H9 (cell line): Measurements from ENCODE around the gene NPHS1. TPM values are rescaled to one million over a fixed set of nuclear protein-coding genes. Genes with fewer than 3 reads are reported as not detected.
A peak's percentile ranks its signal among the peaks of the same experiment; 100 is the strongest.

Experiments
- DNase-seq: peaks from one replicate; pipeline ENCODE4 v3.0.0-alpha.2; 2017
- H2AFZ ChIP-seq: one replicate; pipeline ENCODE4 v1.6.1; 2013; ENCODE audit warnings: mild to moderate bottlenecking, low read length, control low read depth, moderate library complexity
- H2AK5ac ChIP-seq: 2 replicates; pipeline ENCODE4 v1.6.1; 2013; ENCODE audit warnings: low read length, control low read depth, mixed read lengths; ENCODE audit not compliant: insufficient read length
- H2BK120ac ChIP-seq: one replicate; pipeline ENCODE4 v1.6.1; 2013; ENCODE audit warnings: low read depth, mild to moderate bottlenecking, low read length, control low read depth, inconsistent platforms; ENCODE audit not compliant: poor library complexity, severe bottlenecking
- H2BK12ac ChIP-seq: 2 replicates; pipeline ENCODE4 v1.6.1; 2013; ENCODE audit warnings: low read length, control low read depth, mixed read lengths, low read depth; ENCODE audit not compliant: insufficient read length
- H2BK15ac ChIP-seq: 2 replicates; pipeline ENCODE4 v1.6.1; 2013; ENCODE audit warnings: low read depth, low read length, control low read depth
- H2BK20ac ChIP-seq: one replicate; pipeline ENCODE4 v1.6.1; 2013; ENCODE audit warnings: low read depth, mild to moderate bottlenecking, low read length, control low read depth, inconsistent platforms; ENCODE audit not compliant: poor library complexity, severe bottlenecking
- H2BK5ac ChIP-seq: 2 replicates; pipeline ENCODE4 v1.6.1; 2013; ENCODE audit warnings: low read length, control low read depth, mixed read lengths; ENCODE audit not compliant: insufficient read length
- H3K14ac ChIP-seq: 2 replicates; pipeline ENCODE4 v1.6.1; 2013; ENCODE audit warnings: low read length, control low read depth; ENCODE audit not compliant: insufficient read depth
- H3K18ac ChIP-seq: 2 replicates; pipeline ENCODE4 v1.6.1; 2013; ENCODE audit warnings: low read depth, mild to moderate bottlenecking, mixed read lengths, low read length, control low read depth; ENCODE audit not compliant: insufficient read length
- H3K23ac ChIP-seq: 2 replicates; pipeline ENCODE4 v1.6.1; 2013; ENCODE audit warnings: low read length, control low read depth, mixed read lengths, low read depth; ENCODE audit not compliant: insufficient read length
- H3K23me2 ChIP-seq: 2 replicates; pipeline ENCODE4 v1.6.1; 2013; ENCODE audit warnings: low read depth, mild to moderate bottlenecking, mixed read lengths, low read length, control low read depth; ENCODE audit not compliant: insufficient read length, poor library complexity, severe bottlenecking
- H3K27ac ChIP-seq: 2 replicates; pipeline ENCODE4 v1.5.1; 2013; ENCODE audit warnings: low read length, control low read depth, mixed read lengths, low read depth; ENCODE audit not compliant: insufficient read length
- H3K27me3 ChIP-seq: 2 replicates; pipeline ENCODE4 v1.6.1; 2013; ENCODE audit warnings: low read length, control low read depth, inconsistent platforms; ENCODE audit not compliant: insufficient read depth
- H3K4ac ChIP-seq: 2 replicates; pipeline ENCODE4 v1.6.1; 2013; ENCODE audit warnings: low read depth, mild to moderate bottlenecking, control low read depth, inconsistent platforms, low read length, moderate library complexity
- H3K4me1 ChIP-seq: 2 replicates; pipeline ENCODE4 v1.6.1; 2013; ENCODE audit warnings: low read length, control low read depth, inconsistent platforms; ENCODE audit not compliant: insufficient read depth
- H3K4me2 ChIP-seq: 2 replicates; pipeline ENCODE4 v1.6.1; 2013; ENCODE audit warnings: low read length, control low read depth, mixed read lengths; ENCODE audit not compliant: insufficient read length, insufficient read depth
- H3K56ac ChIP-seq: 2 replicates; pipeline ENCODE4 v1.6.1; 2013; ENCODE audit warnings: low read depth, mild to moderate bottlenecking, mixed read lengths, low read length, control low read depth; ENCODE audit not compliant: insufficient read length
- H3K79me1 ChIP-seq: 2 replicates; pipeline ENCODE4 v1.6.1; 2013; ENCODE audit warnings: low read depth, mild to moderate bottlenecking, moderate library complexity, low read length, control low read depth, inconsistent platforms; ENCODE audit not compliant: insufficient read depth, poor library complexity, severe bottlenecking
- H3K79me2 ChIP-seq: 2 replicates; pipeline ENCODE4 v1.6.1; 2013; ENCODE audit warnings: low read length, control low read depth, inconsistent platforms; ENCODE audit not compliant: insufficient read depth
- H3K9ac ChIP-seq: 2 replicates; pipeline ENCODE4 v1.6.1; 2013; ENCODE audit warnings: low read length, control low read depth, mixed read lengths; ENCODE audit not compliant: insufficient read length; ENCODE audit errors: extremely low read depth
- H3K9me3 ChIP-seq: one replicate; pipeline ENCODE4 v1.6.1; 2013; ENCODE audit warnings: low read depth, low read length, inconsistent platforms; ENCODE audit not compliant: control insufficient read depth
- H3T11ph ChIP-seq: one replicate; pipeline ENCODE4 v1.6.1; 2013; ENCODE audit warnings: mild to moderate bottlenecking, low read length, control low read depth, inconsistent platforms
- H4K20me1 ChIP-seq: one replicate; pipeline ENCODE4 v1.6.1; 2013; ENCODE audit not compliant: control insufficient read depth, insufficient read length, insufficient read depth
- H4K5ac ChIP-seq: 2 replicates; pipeline ENCODE4 v1.6.1; 2013; ENCODE audit warnings: low read depth, mild to moderate bottlenecking, mixed read lengths, low read length, control low read depth; ENCODE audit not compliant: insufficient read length
- H4K8ac ChIP-seq: replicated peaks from 2 replicates; pipeline ENCODE4 v1.6.1; 2013; ENCODE audit warnings: low read length, control low read depth, mixed read lengths, low read depth; ENCODE audit not compliant: insufficient read length
- H4K91ac ChIP-seq: 2 replicates; pipeline ENCODE4 v1.6.1; 2013; ENCODE audit warnings: low read depth, mild to moderate bottlenecking, moderate library complexity, mixed read lengths, low read length, control low read depth; ENCODE audit not compliant: insufficient read length
- H3K27ac Mint-ChIP-seq, 3 experiments: 2 replicates in 2 of 3; 3 replicates in 1 of 3; pipeline ENCODE4 v1.8.0; 2020 to 2021; ENCODE audit warnings: mixed read lengths in 3 of 3, mild to moderate bottlenecking in 1 of 3, moderate library complexity in 1 of 3
- H3K27me3 Mint-ChIP-seq: 2 replicates; pipeline ENCODE4 v1.8.0; 2021; ENCODE audit warnings: low read depth, mild to moderate bottlenecking, moderate library complexity, mixed read lengths
- H3K36me3 Mint-ChIP-seq, 3 experiments: 2 replicates in 2 of 3; 3 replicates in 1 of 3; pipeline ENCODE4 v1.8.0; 2020 to 2021; ENCODE audit warnings: low read depth in 3 of 3, mixed read lengths in 3 of 3; ENCODE audit not compliant: insufficient read depth in 1 of 3
- H3K4me1 Mint-ChIP-seq, 2 experiments: 2 replicates each; pipeline ENCODE4 v1.8.0; 2020; ENCODE audit warnings: mixed read lengths in 2 of 2
- H3K4me3 Mint-ChIP-seq, 2 experiments: 2 replicates in 1 of 2; 3 replicates in 1 of 2; pipeline ENCODE4 v1.8.0; 2020 to 2021; ENCODE audit warnings: mild to moderate bottlenecking in 2 of 2, mixed read lengths in 2 of 2, moderate library complexity in 1 of 2
- H3K9me3 Mint-ChIP-seq, 2 experiments: 2 replicates in 1 of 2; 3 replicates in 1 of 2; pipeline ENCODE4 v1.8.0; 2020; ENCODE audit warnings: mild to moderate bottlenecking in 2 of 2, mixed read lengths in 2 of 2, moderate library complexity in 1 of 2
- WGBS: extraction: QIAGEN DNeasy Blood & Tissue Kit; methylation state at CpG from one replicate; pipeline ENCODE4 v1.1.7; 2013; ENCODE audit warnings: missing lambda C conversion rate, low lambda C conversion rate, mixed read lengths; ENCODE audit not compliant: insufficient read length; ENCODE audit errors: extremely low coverage; 5-methylcytosine and 5-hydroxymethylcytosine counted together
- total RNA-seq: library from RNA; stranded (reverse); gene quantifications from 2 replicates; pipeline ENCODE4 v1.2.1, GENCODE V29; 2021
- TF ChIP-seq, protein P1 (sequence below): fragments of 200-600 bp; sonication (generic); conservative IDR thresholded peaks from 3 replicates; pipeline ENCODE4 v1.8.0; 2021; ENCODE audit warnings: antibody characterized with exemption, mild to moderate bottlenecking

The NPHS1 gene
- total RNA-seq, 1 experiment from 2014 or later, result 0.83 TPM

DNA sequence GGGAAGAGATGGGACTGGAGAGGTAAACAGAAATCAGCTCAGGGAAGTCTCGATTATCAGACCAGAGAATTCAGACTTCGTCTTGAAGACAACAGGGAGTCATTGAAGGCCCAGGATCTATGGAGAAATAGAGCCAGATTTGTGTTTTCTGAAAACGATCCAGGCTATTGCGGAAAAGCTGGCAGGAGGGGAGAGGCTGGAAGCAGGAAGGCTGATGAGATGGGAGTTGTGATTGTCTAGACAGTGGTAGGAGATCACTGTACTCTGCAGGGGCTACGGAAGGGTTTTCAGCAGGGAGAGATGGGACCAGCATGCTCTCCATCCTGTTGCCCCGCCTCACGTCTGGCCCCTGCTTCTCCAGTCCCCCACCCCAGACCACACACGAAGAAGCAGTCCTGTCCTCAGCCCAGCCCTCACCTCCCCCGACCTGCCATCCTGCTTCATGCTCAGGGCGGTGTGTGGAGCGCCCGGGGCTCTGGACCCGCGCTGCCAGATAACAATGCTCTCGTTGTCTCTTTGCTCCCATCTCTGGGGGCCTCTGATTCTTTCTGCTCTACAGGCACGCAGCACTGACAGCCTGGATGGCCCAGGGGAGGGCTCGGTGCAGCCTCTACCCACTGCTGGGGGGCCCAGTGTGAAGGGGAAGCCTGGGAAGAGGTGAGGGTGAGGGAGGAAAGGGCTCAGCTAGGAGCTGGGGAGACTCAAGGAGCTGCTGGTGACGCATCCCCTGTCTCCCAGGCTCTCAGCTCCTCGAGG, 75.0 kb downstream of the NPHS1 start:
- no peaks in the 10 kb centered on the region; a peak in 1 of 5 replicates for H3K9me3 Mint-ChIP-seq
- Histone ChIP-seq H2AFZ (no peak overlapping the region), H3K79me1 (no peaks in the 10 kb centered on the region), H2BK5ac (no peak overlapping the region), H3K9ac (no peak overlapping the region), H3K27ac (no peak overlapping the region), H2BK20ac (no peak overlapping the region), H2BK12ac (no peak overlapping the region), H3K4ac (no peak overlapping the region), H3K27me3 (no peaks in the 10 kb centered on the region), H2AK5ac (no peak overlapping the region), H4K5ac (no peak overlapping the region), H3K9me3 (no peaks in the 10 kb centered on the region), H2BK15ac (no peak overlapping the region), H3K14ac (0 out of 2 replicates have a peak overlapping the region, but pooled peaks have one; percentile 13), H3K18ac (no peak overlapping the region), H4K8ac (no peak overlapping the region), H2BK120ac (no peak overlapping the region), H3K4me1 (peaks cover 5% of the 10 kb centered on the region; the same call in 1 of the 2 replicates), H3K56ac (no peak overlapping the region), H3K23me2 (peaks cover 5% of the 10 kb centered on the region), H4K91ac (no peak overlapping the region), H3T11ph (no peak overlapping the region), H3K4me2 (no peak overlapping the region), H3K79me2 (no peaks in the 10 kb centered on the region), H4K20me1 (no peaks in the 10 kb centered on the region), H3K23ac (no peak overlapping the region)
- peak overlapping the region in 1 of 3 experiments; percentile 63; a peak in 1 of 7 replicates for H3K27ac Mint-ChIP-seq
- peak; percentile 77 for DNase-seq
- H3K4me1 Mint-ChIP-seq, result peaks cover 31 to 39% of the 10 kb centered on the region in 2 experiments
- peaks cover 0 to 4% (median 2%) of the 10 kb centered on the region in 3 experiments; a peak in 2 of 7 replicates for H3K36me3 Mint-ChIP-seq
- TF ChIP-seq, protein P1, sequence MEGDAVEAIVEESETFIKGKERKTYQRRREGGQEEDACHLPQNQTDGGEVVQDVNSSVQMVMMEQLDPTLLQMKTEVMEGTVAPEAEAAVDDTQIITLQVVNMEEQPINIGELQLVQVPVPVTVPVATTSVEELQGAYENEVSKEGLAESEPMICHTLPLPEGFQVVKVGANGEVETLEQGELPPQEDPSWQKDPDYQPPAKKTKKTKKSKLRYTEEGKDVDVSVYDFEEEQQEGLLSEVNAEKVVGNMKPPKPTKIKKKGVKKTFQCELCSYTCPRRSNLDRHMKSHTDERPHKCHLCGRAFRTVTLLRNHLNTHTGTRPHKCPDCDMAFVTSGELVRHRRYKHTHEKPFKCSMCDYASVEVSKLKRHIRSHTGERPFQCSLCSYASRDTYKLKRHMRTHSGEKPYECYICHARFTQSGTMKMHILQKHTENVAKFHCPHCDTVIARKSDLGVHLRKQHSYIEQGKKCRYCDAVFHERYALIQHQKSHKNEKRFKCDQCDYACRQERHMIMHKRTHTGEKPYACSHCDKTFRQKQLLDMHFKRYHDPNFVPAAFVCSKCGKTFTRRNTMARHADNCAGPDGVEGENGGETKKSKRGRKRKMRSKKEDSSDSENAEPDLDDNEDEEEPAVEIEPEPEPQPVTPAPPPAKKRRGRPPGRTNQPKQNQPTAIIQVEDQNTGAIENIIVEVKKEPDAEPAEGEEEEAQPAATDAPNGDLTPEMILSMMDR, result no peak
- peak overlapping the region; percentile 65 to 88 for H3K4me3 Mint-ChIP-seq
- WGBS, result no CpG with 5 or more reads among the region's 19 CpGs
- H3K27me3 Mint-ChIP-seq, result peaks cover 39% of the 10 kb centered on the region
